GM12878 (cell line): Measurements from ENCODE around the gene IL1R2. TPM values are rescaled to one million over a fixed set of nuclear protein-coding genes. Genes with fewer than 3 reads are reported as not detected.

Source experiments
- EED ChIP-seq: sonication (generic); IDR thresholded peaks from 2 replicates; pipeline ENCODE4 v1.6.1; 2016; ENCODE audit warnings: antibody characterized with exemption, low read depth
- FOXK2 ChIP-seq: fragments of 450-650 bp; IDR thresholded peaks from 2 replicates; pipeline ENCODE4 v1.6.1; 2017; ENCODE audit warnings: mild to moderate bottlenecking, moderate library complexity
- GABPA ChIP-seq: IDR thresholded peaks from 2 replicates; pipeline ENCODE4 v1.6.1; 2014; ENCODE audit warnings: antibody characterized with exemption, low read depth, mild to moderate bottlenecking, inconsistent platforms
- HCFC1 ChIP-seq: fragments of 150-350 bp; IDR thresholded peaks from 2 replicates; pipeline ENCODE4 v1.6.1; 2014; ENCODE audit warnings: low read length
- KLF5 ChIP-seq: fragments of 450-650 bp; IDR thresholded peaks from 2 replicates; pipeline ENCODE4 v1.6.1; 2014; ENCODE audit warnings: mild to moderate bottlenecking; ENCODE audit not compliant: partially characterized antibody
- MTA2 ChIP-seq: fragments of 450-650 bp; IDR thresholded peaks from 2 replicates; pipeline ENCODE4 v1.6.1; 2016; ENCODE audit warnings: low read depth, mild to moderate bottlenecking, moderate library complexity
- MYB ChIP-seq: fragments of 150-350 bp; IDR thresholded peaks from 2 replicates; pipeline ENCODE4 v1.6.1; 2014; ENCODE audit warnings: mild to moderate bottlenecking, low read depth, low read length, borderline replicate concordance
- NFYB ChIP-seq: IDR thresholded peaks from 2 replicates; pipeline ENCODE4 v1.6.1; 2011; ENCODE audit warnings: low read depth, mild to moderate bottlenecking, low read length, improper control_type of control experiment, moderate library complexity; ENCODE audit not compliant: insufficient read depth
- PAX8 ChIP-seq: fragments of 450-650 bp; IDR thresholded peaks from 2 replicates; pipeline ENCODE4 v1.6.1; 2017; ENCODE audit warnings: mild to moderate bottlenecking, moderate library complexity
- RAD21 ChIP-seq: IDR thresholded peaks from 2 replicates; pipeline ENCODE4 v1.6.1; 2011; ENCODE audit warnings: mild to moderate bottlenecking, low read depth, low read length, moderate library complexity; ENCODE audit not compliant: insufficient read depth
- RUNX3 ChIP-seq: IDR thresholded peaks from 2 replicates; pipeline ENCODE4 v1.6.1; 2012; ENCODE audit warnings: low read length, inconsistent platforms
- SP1 ChIP-seq: IDR thresholded peaks from one replicate; pipeline ENCODE4 v1.6.1; 2011; ENCODE audit warnings: low read depth, low read length
- SREBF1 ChIP-seq: IDR thresholded peaks from 2 replicates; pipeline ENCODE4 v1.6.1; 2012; ENCODE audit warnings: mild to moderate bottlenecking, low read length
- ZBED1 ChIP-seq: IDR thresholded peaks from 2 replicates; pipeline ENCODE4 v1.6.1; 2016; ENCODE audit warnings: borderline replicate concordance
- ZNF217 ChIP-seq: fragments of 450-650 bp; IDR thresholded peaks from 2 replicates; pipeline ENCODE4 v1.6.1; 2017; ENCODE audit warnings: antibody characterized with exemption, mild to moderate bottlenecking
- ZZZ3 ChIP-seq: IDR thresholded peaks from 2 replicates; pipeline ENCODE4 v1.6.1; 2011; ENCODE audit warnings: low read depth; ENCODE audit not compliant: control insufficient read depth, insufficient read length
- polyA plus RNA-seq, 11 experiments: library from polyadenylated mRNA; depleted of rRNA in 4 of 11; unstranded in 6 of 11; stranded (reverse) in 5 of 11; fragments of >200 nt; fragmentation: Nextera tagmentation in 4 of 11; fragmentation: Illumina TruSeq in 1 of 11; extraction: Ambion mirVana in 4 of 11; extraction: Trizol in 1 of 11; gene quantifications; 1 replicate in 1 of 11; 2 replicates in 10 of 11; pipeline versions ENCODE4 v1.2.1 to v1.2.3, GENCODE V29; 2011 to 2016; ENCODE audit warnings: inconsistent platforms in 2 of 11, missing spikeins in 2 of 11, low read depth in 1 of 11
- total RNA-seq, 4 experiments: library from RNA; depleted of rRNA in 3 of 4; stranded (reverse); fragments of >200 nt in 3 of 4; fragmentation: Illumina TruSeq in 1 of 4; extraction: Trizol in 1 of 4; gene quantifications; 2 replicates each; pipeline versions ENCODE4 v1.2.1 to v1.2.3, GENCODE V29; 2013 to 2021
- TF ChIP-seq, protein P1 (sequence below): fragments of 450-650 bp; IDR thresholded peaks from 2 replicates; pipeline ENCODE4 v1.6.1; 2016; ENCODE audit warnings: mild to moderate bottlenecking
- TF ChIP-seq, protein P2 (sequence below): fragments of 450-650 bp; IDR thresholded peaks from 2 replicates; pipeline ENCODE4 v1.6.1; 2017; ENCODE audit warnings: mild to moderate bottlenecking
- TF ChIP-seq, protein P3 (sequence below): IDR thresholded peaks from 2 replicates; pipeline ENCODE4 v1.6.1; 2011; ENCODE audit warnings: low read depth, low read length, improper control_type of control experiment, borderline replicate concordance
- TF ChIP-seq, protein P4 (sequence below): fragments of 450-650 bp; IDR thresholded peaks from 2 replicates; pipeline ENCODE4 v1.6.1; 2018; ENCODE audit warnings: mild to moderate bottlenecking, low read depth, moderate library complexity; ENCODE audit not compliant: partially characterized antibody
- TF ChIP-seq, protein P5 (sequence below): fragments of 450-650 bp; conservative IDR thresholded peaks from 2 replicates; pipeline ENCODE4 v1.6.1; 2017; ENCODE audit warnings: mild to moderate bottlenecking, moderate library complexity
- TF ChIP-seq, protein P6 (sequence below): IDR thresholded peaks from 2 replicates; pipeline ENCODE4 v1.6.1; 2012; ENCODE audit warnings: low read length, inconsistent platforms

Gene IL1R2
- total and polyA plus RNA-seq, 10 of the 15 experiments (the other 5 are each of a cell fraction or from before 2014, with no cell fraction given) = 0.44 to 6.4 (median 0.62) TPM

DNA sequence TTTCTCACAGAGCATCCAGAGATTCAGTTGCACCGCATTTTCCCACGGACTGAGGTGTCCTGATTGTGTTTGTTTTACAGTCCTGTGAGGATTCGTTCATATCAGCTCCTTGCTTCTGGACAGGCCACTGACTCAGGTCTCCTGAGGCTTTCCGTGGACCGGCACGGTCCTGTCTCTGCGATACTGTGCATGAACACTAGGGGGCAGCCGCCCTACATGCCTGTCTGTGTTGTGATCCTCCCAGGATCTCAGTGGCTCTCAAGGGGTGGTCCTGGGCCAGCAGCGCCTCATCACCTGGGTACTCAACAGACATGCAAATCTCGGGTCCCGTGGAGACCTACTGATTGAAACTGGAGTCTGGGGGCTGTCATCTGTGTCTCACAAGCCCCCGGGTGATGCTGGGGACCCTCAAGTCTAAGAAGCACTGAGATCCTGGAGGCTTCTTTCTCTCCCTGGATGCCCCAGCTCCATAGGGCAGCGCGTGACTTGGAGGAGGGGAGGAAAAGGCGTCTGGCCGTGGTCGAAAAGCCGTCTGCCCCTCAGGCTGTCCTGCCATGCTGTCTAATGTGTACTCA is 28.9 kb downstream of the IL1R2 start (continued):
- TF ChIP-seq PAX8 (no peak), RUNX3 (no peak), SP1 (no peak), MTA2 (no peak), ZNF217 (no peak), RAD21 (peak; percentile 92), MYB (no peak), KLF5 (no peak), FOXK2 (no peak), GABPA (no peak), ZZZ3 (no peak), SREBF1 (no peak), HCFC1 (no peak), ZBED1 (no peak), EED (no peak), NFYB (no peak)
- TF ChIP-seq, protein P1, sequence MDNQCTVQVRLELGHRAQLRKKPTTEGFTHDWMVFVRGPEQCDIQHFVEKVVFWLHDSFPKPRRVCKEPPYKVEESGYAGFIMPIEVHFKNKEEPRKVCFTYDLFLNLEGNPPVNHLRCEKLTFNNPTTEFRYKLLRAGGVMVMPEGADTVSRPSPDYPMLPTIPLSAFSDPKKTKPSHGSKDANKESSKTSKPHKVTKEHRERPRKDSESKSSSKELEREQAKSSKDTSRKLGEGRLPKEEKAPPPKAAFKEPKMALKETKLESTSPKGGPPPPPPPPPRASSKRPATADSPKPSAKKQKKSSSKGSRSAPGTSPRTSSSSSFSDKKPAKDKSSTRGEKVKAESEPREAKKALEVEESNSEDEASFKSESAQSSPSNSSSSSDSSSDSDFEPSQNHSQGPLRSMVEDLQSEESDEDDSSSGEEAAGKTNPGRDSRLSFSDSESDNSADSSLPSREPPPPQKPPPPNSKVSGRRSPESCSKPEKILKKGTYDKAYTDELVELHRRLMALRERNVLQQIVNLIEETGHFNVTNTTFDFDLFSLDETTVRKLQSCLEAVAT = peak; percentile 38; the same call in 1 of the 2 replicates
- TF ChIP-seq, protein P2, sequence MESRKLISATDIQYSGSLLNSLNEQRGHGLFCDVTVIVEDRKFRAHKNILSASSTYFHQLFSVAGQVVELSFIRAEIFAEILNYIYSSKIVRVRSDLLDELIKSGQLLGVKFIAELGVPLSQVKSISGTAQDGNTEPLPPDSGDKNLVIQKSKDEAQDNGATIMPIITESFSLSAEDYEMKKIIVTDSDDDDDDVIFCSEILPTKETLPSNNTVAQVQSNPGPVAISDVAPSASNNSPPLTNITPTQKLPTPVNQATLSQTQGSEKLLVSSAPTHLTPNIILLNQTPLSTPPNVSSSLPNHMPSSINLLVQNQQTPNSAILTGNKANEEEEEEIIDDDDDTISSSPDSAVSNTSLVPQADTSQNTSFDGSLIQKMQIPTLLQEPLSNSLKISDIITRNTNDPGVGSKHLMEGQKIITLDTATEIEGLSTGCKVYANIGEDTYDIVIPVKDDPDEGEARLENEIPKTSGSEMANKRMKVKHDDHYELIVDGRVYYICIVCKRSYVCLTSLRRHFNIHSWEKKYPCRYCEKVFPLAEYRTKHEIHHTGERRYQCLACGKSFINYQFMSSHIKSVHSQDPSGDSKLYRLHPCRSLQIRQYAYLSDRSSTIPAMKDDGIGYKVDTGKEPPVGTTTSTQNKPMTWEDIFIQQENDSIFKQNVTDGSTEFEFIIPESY = no peak
- TF ChIP-seq, protein P3, sequence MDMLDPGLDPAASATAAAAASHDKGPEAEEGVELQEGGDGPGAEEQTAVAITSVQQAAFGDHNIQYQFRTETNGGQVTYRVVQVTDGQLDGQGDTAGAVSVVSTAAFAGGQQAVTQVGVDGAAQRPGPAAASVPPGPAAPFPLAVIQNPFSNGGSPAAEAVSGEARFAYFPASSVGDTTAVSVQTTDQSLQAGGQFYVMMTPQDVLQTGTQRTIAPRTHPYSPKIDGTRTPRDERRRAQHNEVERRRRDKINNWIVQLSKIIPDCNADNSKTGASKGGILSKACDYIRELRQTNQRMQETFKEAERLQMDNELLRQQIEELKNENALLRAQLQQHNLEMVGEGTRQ = no peak
- TF ChIP-seq, protein P4, sequence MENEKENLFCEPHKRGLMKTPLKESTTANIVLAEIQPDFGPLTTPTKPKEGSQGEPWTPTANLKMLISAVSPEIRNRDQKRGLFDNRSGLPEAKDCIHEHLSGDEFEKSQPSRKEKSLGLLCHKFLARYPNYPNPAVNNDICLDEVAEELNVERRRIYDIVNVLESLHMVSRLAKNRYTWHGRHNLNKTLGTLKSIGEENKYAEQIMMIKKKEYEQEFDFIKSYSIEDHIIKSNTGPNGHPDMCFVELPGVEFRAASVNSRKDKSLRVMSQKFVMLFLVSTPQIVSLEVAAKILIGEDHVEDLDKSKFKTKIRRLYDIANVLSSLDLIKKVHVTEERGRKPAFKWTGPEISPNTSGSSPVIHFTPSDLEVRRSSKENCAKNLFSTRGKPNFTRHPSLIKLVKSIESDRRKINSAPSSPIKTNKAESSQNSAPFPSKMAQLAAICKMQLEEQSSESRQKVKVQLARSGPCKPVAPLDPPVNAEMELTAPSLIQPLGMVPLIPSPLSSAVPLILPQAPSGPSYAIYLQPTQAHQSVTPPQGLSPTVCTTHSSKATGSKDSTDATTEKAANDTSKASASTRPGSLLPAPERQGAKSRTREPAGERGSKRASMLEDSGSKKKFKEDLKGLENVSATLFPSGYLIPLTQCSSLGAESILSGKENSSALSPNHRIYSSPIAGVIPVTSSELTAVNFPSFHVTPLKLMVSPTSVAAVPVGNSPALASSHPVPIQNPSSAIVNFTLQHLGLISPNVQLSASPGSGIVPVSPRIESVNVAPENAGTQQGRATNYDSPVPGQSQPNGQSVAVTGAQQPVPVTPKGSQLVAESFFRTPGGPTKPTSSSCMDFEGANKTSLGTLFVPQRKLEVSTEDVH = peak; percentile 47
- TF ChIP-seq, protein P5, sequence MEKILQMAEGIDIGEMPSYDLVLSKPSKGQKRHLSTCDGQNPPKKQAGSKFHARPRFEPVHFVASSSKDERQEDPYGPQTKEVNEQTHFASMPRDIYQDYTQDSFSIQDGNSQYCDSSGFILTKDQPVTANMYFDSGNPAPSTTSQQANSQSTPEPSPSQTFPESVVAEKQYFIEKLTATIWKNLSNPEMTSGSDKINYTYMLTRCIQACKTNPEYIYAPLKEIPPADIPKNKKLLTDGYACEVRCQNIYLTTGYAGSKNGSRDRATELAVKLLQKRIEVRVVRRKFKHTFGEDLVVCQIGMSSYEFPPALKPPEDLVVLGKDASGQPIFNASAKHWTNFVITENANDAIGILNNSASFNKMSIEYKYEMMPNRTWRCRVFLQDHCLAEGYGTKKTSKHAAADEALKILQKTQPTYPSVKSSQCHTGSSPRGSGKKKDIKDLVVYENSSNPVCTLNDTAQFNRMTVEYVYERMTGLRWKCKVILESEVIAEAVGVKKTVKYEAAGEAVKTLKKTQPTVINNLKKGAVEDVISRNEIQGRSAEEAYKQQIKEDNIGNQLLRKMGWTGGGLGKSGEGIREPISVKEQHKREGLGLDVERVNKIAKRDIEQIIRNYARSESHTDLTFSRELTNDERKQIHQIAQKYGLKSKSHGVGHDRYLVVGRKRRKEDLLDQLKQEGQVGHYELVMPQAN = no peak
- TF ChIP-seq, protein P6, sequence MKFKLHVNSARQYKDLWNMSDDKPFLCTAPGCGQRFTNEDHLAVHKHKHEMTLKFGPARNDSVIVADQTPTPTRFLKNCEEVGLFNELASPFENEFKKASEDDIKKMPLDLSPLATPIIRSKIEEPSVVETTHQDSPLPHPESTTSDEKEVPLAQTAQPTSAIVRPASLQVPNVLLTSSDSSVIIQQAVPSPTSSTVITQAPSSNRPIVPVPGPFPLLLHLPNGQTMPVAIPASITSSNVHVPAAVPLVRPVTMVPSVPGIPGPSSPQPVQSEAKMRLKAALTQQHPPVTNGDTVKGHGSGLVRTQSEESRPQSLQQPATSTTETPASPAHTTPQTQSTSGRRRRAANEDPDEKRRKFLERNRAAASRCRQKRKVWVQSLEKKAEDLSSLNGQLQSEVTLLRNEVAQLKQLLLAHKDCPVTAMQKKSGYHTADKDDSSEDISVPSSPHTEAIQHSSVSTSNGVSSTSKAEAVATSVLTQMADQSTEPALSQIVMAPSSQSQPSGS = no peak
